ENCODE data around the gene VAV1.
"Not testable (repeated sequence)": the region's sequence is repeated elsewhere in the genome, so short reads cannot be mapped to it uniquely, and the experiment has no call there.

VAV1 gene

GRCh38 chr19:6768236-6768785 is 4.2 kb upstream of the VAV1 start:
- Histone ChIP-seq H3K4me3 (ENCODE audit: control insufficient read depth in 1 of 7, extremely low read depth in 1 of 7, insufficient read depth in 4 of 7, low read depth in 2 of 7, low read length in 6 of 7) (peak overlapping the region; percentile 13 to 93 (median 76)), H3K27ac (ENCODE audit: insufficient read depth in 1 of 2, low read depth in 1 of 2, low read length in 2 of 2, poor library complexity in 1 of 2, severe bottlenecking in 2 of 2) (no peak overlapping the region), H3K4me1 (ENCODE audit: control extremely low read depth in 1 of 4, control insufficient read depth in 4 of 4, insufficient read depth in 4 of 4, low read length in 3 of 4) (peaks cover 2 to 33% (median 25%) of the 10 kb centered on the region in 4 experiments), H3K27me3 (replicated peaks in 2 of 5; ENCODE audit: control insufficient read depth in 4 of 5, insufficient read depth in 5 of 5, low read length in 4 of 5) (no peaks in the 10 kb centered on the region), H3K36me3 (ENCODE audit: control insufficient read depth in 4 of 4, insufficient read depth in 4 of 4, low read length in 3 of 4) (no peaks in the 10 kb centered on the region), H3K9me3 (ENCODE audit: control extremely low read depth in 1 of 5, control insufficient read depth in 4 of 5, insufficient read depth in 2 of 5, low read depth in 1 of 5, low read length in 4 of 5) (no peaks in the 10 kb centered on the region)
- WGBS (ENCODE audit: insufficient coverage), result 66% methylated on average over 6 of the region's 8 CpGs
- DNase-seq, result no peak
- ChIA-PET CTCF (interaction anchor here (0.5 to 9.5 kb wide), 7 partner anchors 30 to 206 kb away, joined by 3 to 92 read pairs (median 4); partner anchors contain the start of gene GPR108), POLR2A (interaction anchor here (1.1 kb wide), 1 partner anchor 33 kb away, joined by 3 read pairs; no protein-coding TSS in a partner anchor)

- H3K4me3 ChIP-seq (ENCODE audit: control insufficient read depth in 1 of 7, extremely low read depth in 1 of 7, insufficient read depth in 4 of 7, low read depth in 2 of 7, low read length in 6 of 7), result no peak overlapping the region
Measured at GRCh38 chr19:6769006-6769619, 3.4 kb upstream of the VAV1 start.

GRCh38 chr19:6771648-6772027 is 870 bp upstream of the VAV1 start:
- 96% methylated on average over 6 of the region's 7 CpGs for WGBS (ENCODE audit: insufficient coverage)
- H3K27me3 ChIP-seq (replicated peaks in 2 of 5; ENCODE audit: control insufficient read depth in 4 of 5, insufficient read depth in 5 of 5, low read length in 4 of 5); DNase-seq; H3K9me3 ChIP-seq (ENCODE audit: control extremely low read depth in 1 of 5, control insufficient read depth in 4 of 5, insufficient read depth in 2 of 5, low read depth in 1 of 5, low read length in 4 of 5): not testable (repeated sequence)
- ChIA-PET POLR2A (interaction anchor here (1.0 to 4.3 kb wide), 3 partner anchors 31 to 255 kb away, joined by 3 to 65 read pairs (median 5); no protein-coding TSS in a partner anchor), CTCF (interaction anchor here (0.6 to 9.5 kb wide), 12 partner anchors 10 to 254 kb away, joined by 4 to 92 read pairs (median 6); partner anchors contain the start of gene GPR108)
- peaks cover 4 to 43% (median 37%) of the 10 kb centered on the region in 4 experiments for H3K4me1 ChIP-seq (ENCODE audit: control extremely low read depth in 1 of 4, control insufficient read depth in 4 of 4, insufficient read depth in 4 of 4, low read length in 3 of 4)
- peak overlapping the region in 1 of 7 experiments; percentile 98 for H3K4me3 ChIP-seq (ENCODE audit: control insufficient read depth in 1 of 7, extremely low read depth in 1 of 7, insufficient read depth in 4 of 7, low read depth in 2 of 7, low read length in 6 of 7)
- H3K27ac ChIP-seq (ENCODE audit: insufficient read depth in 1 of 2, low read depth in 1 of 2, low read length in 2 of 2, poor library complexity in 1 of 2, severe bottlenecking in 2 of 2), result peak overlapping the region in 1 of 2 experiments; percentile 90
- H3K36me3 ChIP-seq (ENCODE audit: control insufficient read depth in 4 of 4, insufficient read depth in 4 of 4, low read length in 3 of 4), result peaks cover 0 to 13% (median 6%) of the 10 kb centered on the region in 4 experiments

More at GRCh38 chr19:6769006-6769619, 3.4 kb upstream of the VAV1 start:
- H3K27ac ChIP-seq (ENCODE audit: insufficient read depth in 1 of 2, low read depth in 1 of 2, low read length in 2 of 2, poor library complexity in 1 of 2, severe bottlenecking in 2 of 2), result no peak overlapping the region
- CTCF ChIA-PET, result interaction anchor here (0.5 to 9.5 kb wide), 10 partner anchors 21 to 643 kb away, joined by 3 to 92 read pairs (median 3); partner anchors contain the start of gene GPR108
- no peaks in the 10 kb centered on the region for H3K9me3 ChIP-seq (ENCODE audit: control extremely low read depth in 1 of 5, control insufficient read depth in 4 of 5, insufficient read depth in 2 of 5, low read depth in 1 of 5, low read length in 4 of 5)
- H3K36me3 ChIP-seq (ENCODE audit: control insufficient read depth in 4 of 4, insufficient read depth in 4 of 4, low read length in 3 of 4), result no peaks in the 10 kb centered on the region
- H3K27me3 ChIP-seq (replicated peaks in 2 of 5; ENCODE audit: control insufficient read depth in 4 of 5, insufficient read depth in 5 of 5, low read length in 4 of 5), result no peaks in the 10 kb centered on the region
- peak in 2 of 3 donors; percentile 33 to 40 for DNase-seq
- POLR2A ChIA-PET, result no interaction called here
- 83% methylated on average over 10 of the region's 11 CpGs for WGBS (ENCODE audit: insufficient coverage)
- peaks cover 2 to 39% (median 31%) of the 10 kb centered on the region in 4 experiments for H3K4me1 ChIP-seq (ENCODE audit: control extremely low read depth in 1 of 4, control insufficient read depth in 4 of 4, insufficient read depth in 4 of 4, low read length in 3 of 4)

- under 1% methylated on average over 12 of the region's 14 CpGs for WGBS (ENCODE audit: insufficient coverage)
- Histone ChIP-seq H3K27ac (ENCODE audit: insufficient read depth in 1 of 2, low read depth in 1 of 2, low read length in 2 of 2, poor library complexity in 1 of 2, severe bottlenecking in 2 of 2) (peak overlapping the region; percentile 75 to 90), H3K9me3 (ENCODE audit: control extremely low read depth in 1 of 5, control insufficient read depth in 4 of 5, insufficient read depth in 2 of 5, low read depth in 1 of 5, low read length in 4 of 5) (no peaks in the 10 kb centered on the region), H3K4me1 (ENCODE audit: control extremely low read depth in 1 of 4, control insufficient read depth in 4 of 4, insufficient read depth in 4 of 4, low read length in 3 of 4) (peaks cover 4 to 33% (median 26%) of the 10 kb centered on the region in 4 experiments), H3K27me3 (replicated peaks in 2 of 5; ENCODE audit: control insufficient read depth in 4 of 5, insufficient read depth in 5 of 5, low read length in 4 of 5) (no peaks in the 10 kb centered on the region), H3K36me3 (ENCODE audit: control insufficient read depth in 4 of 4, insufficient read depth in 4 of 4, low read length in 3 of 4) (peaks cover 0 to 22% (median 9%) of the 10 kb centered on the region in 4 experiments), H3K4me3 (ENCODE audit: control insufficient read depth in 1 of 7, extremely low read depth in 1 of 7, insufficient read depth in 4 of 7, low read depth in 2 of 7, low read length in 6 of 7) (peak overlapping the region; percentile 89 to 99 (median 93))
- DNase-seq, result no peak
- CTCF ChIA-PET, result interaction anchor here (0.9 to 9.5 kb wide), 13 partner anchors 9 to 255 kb away, joined by 3 to 92 read pairs (median 7); partner anchors contain the start of gene GPR108
- POLR2A ChIA-PET, result interaction anchor here (0.6 to 4.3 kb wide), 8 partner anchors 9 to 257 kb away, joined by 3 to 65 read pairs (median 4); no protein-coding TSS in a partner anchor
Measured at GRCh38 chr19:6772866-6773322, 386 bp downstream of the VAV1 start.

- Histone ChIP-seq H3K27ac (ENCODE audit: insufficient read depth in 1 of 2, low read depth in 1 of 2, low read length in 2 of 2, poor library complexity in 1 of 2, severe bottlenecking in 2 of 2) (peak overlapping the region; percentile 75 to 90), H3K9me3 (ENCODE audit: control extremely low read depth in 1 of 5, control insufficient read depth in 4 of 5, insufficient read depth in 2 of 5, low read depth in 1 of 5, low read length in 4 of 5) (no peaks in the 10 kb centered on the region), H3K4me3 (ENCODE audit: control insufficient read depth in 1 of 7, extremely low read depth in 1 of 7, insufficient read depth in 4 of 7, low read depth in 2 of 7, low read length in 6 of 7) (peak overlapping the region; percentile 89 to 99 (median 93)), H3K4me1 (ENCODE audit: control extremely low read depth in 1 of 4, control insufficient read depth in 4 of 4, insufficient read depth in 4 of 4, low read length in 3 of 4) (peaks cover 4 to 34% (median 25%) of the 10 kb centered on the region in 4 experiments), H3K27me3 (replicated peaks in 2 of 5; ENCODE audit: control insufficient read depth in 4 of 5, insufficient read depth in 5 of 5, low read length in 4 of 5) (no peaks in the 10 kb centered on the region), H3K36me3 (ENCODE audit: control insufficient read depth in 4 of 4, insufficient read depth in 4 of 4, low read length in 3 of 4) (peaks cover 0 to 26% (median 9%) of the 10 kb centered on the region in 4 experiments)
- POLR2A ChIA-PET, result interaction anchor here (0.9 to 4.3 kb wide), 3 partner anchors 9 to 58 kb away, joined by 4 to 65 read pairs (median 5); no protein-coding TSS in a partner anchor
- CTCF ChIA-PET, result interaction anchor here (0.9 to 9.5 kb wide), 11 partner anchors 8 to 90 kb away, joined by 3 to 92 read pairs (median 8); partner anchors contain the start of gene GPR108
- WGBS (ENCODE audit: insufficient coverage), result 0% methylated on average over 3 of the region's 8 CpGs
- DNase-seq, result peak; percentile 43 to 80 (median 77)
Measured at GRCh38 chr19:6773323-6773931, 919 bp downstream of the VAV1 start.

- Histone ChIP-seq H3K27ac (ENCODE audit: insufficient read depth in 1 of 2, low read depth in 1 of 2, low read length in 2 of 2, poor library complexity in 1 of 2, severe bottlenecking in 2 of 2) (peak overlapping the region in 1 of 2 experiments; percentile 25), H3K4me3 (ENCODE audit: control insufficient read depth in 1 of 7, extremely low read depth in 1 of 7, insufficient read depth in 4 of 7, low read depth in 2 of 7, low read length in 6 of 7) (peak overlapping the region in 2 of 7 experiments; percentile 8 to 52), H3K36me3 (ENCODE audit: control insufficient read depth in 4 of 4, insufficient read depth in 4 of 4, low read length in 3 of 4) (peaks cover 0 to 28% (median 9%) of the 10 kb centered on the region in 4 experiments), H3K4me1 (ENCODE audit: control extremely low read depth in 1 of 4, control insufficient read depth in 4 of 4, insufficient read depth in 4 of 4, low read length in 3 of 4) (peaks cover 4 to 36% (median 25%) of the 10 kb centered on the region in 4 experiments), H3K27me3 (replicated peaks in 2 of 5; ENCODE audit: control insufficient read depth in 4 of 5, insufficient read depth in 5 of 5, low read length in 4 of 5) (no peaks in the 10 kb centered on the region), H3K9me3 (ENCODE audit: control extremely low read depth in 1 of 5, control insufficient read depth in 4 of 5, insufficient read depth in 2 of 5, low read depth in 1 of 5, low read length in 4 of 5) (no peaks in the 10 kb centered on the region)
- WGBS (ENCODE audit: insufficient coverage), result 93% methylated on average over 9 of the region's 11 CpGs
- peak; percentile 39 to 92 (median 88) for DNase-seq
- ChIA-PET POLR2A (interaction anchor here (1.2 to 4.3 kb wide), 2 partner anchors 18 to 27 kb away, joined by 4 to 65 read pairs; no protein-coding TSS in a partner anchor), CTCF (interaction anchor here (1.3 to 9.5 kb wide), 3 partner anchors 10 to 27 kb away, joined by 3 to 92 read pairs (median 31); no protein-coding TSS in a partner anchor)
Measured at GRCh38 chr19:6774821-6775707, 2.6 kb downstream of the VAV1 start.
